ENCODE data around the gene SCAMP5. TPM values are rescaled to one million over a fixed set of nuclear protein-coding genes. Genes with fewer than 3 reads are reported as not detected.

SCAMP5 gene
- total RNA-seq, 4 donors from 2014 or later, result 5.0 to 78.1 (median 53.4) TPM

GRCh38 chr15:75028991-75029377, 33.6 kb downstream of the SCAMP5 start:
- Histone ChIP-seq H3K27me3 (no peaks in the 10 kb centered on the region), H3K36me3 (no peaks in the 10 kb centered on the region), H3K4me3 (no peak overlapping the region), H3K27ac (peak overlapping the region in 1 of 4 donors; percentile 46), H3K4me1 (peaks cover 0 to 25% (median 3%) of the 10 kb centered on the region in 4 donors), H3K9me3 (no peaks in the 10 kb centered on the region)
- TF ChIP-seq CTCF (IDR thresholded peaks at IDR 0.05) (no peak), POLR2A (IDR thresholded peaks at IDR 0.05) (no peak)
- no peak for DNase-seq

- Histone ChIP-seq H3K36me3 (no peaks in the 10 kb centered on the region), H3K9me3 (no peaks in the 10 kb centered on the region), H3K27ac (peak overlapping the region in 3 of 4 donors; percentile 21 to 51 (median 46)), H3K4me1 (peaks cover 0 to 20% (median 3%) of the 10 kb centered on the region in 4 donors), H3K27me3 (no peaks in the 10 kb centered on the region), H3K4me3 (peak overlapping the region in 1 of 4 donors; percentile 22)
- no peak for TF ChIP-seq POLR2A (IDR thresholded peaks at IDR 0.05)
- peak; percentile 91 to 97 (median 96) for TF ChIP-seq CTCF (IDR thresholded peaks at IDR 0.05)
- DNase-seq, result peak; percentile 92 to 97 (median 96)
These were observed 34.1 kb downstream of the SCAMP5 start for GRCh38 chr15:75029378-75030022.

GRCh38 chr15:75030023-75030413, 34.7 kb downstream of the SCAMP5 start:
- TF ChIP-seq POLR2A (IDR thresholded peaks at IDR 0.05) (no peak), CTCF (IDR thresholded peaks at IDR 0.05) (no peak)
- Histone ChIP-seq H3K27ac (peak overlapping the region in 3 of 4 donors; percentile 21 to 51 (median 46)), H3K4me3 (no peak overlapping the region), H3K4me1 (peaks cover 0 to 15% (median 3%) of the 10 kb centered on the region in 4 donors), H3K9me3 (no peaks in the 10 kb centered on the region), H3K36me3 (no peaks in the 10 kb centered on the region), H3K27me3 (no peaks in the 10 kb centered on the region)
- no peak for DNase-seq

DNA sequence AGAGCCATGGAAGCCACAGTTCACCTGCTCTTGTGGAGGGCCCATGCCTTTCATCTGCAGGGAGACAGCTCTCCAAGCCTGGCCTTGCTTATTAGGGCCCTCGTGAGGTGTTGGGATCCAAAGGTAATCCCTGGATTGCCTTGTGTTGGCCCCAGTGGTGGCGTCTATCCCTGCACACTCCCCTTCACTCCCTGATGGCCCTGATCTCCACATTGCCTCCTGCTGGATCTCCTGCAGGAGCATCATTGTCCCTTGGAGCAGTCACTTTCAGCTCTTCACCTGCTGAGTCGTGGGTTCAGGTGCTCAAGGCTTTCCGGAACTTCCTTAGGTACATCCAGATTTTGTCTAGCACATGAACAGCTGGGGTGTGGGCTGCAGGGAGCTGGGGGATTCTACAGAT, 35.1 kb downstream of the SCAMP5 start:
- no peak for TF ChIP-seq POLR2A (IDR thresholded peaks at IDR 0.05)
- TF ChIP-seq CTCF (IDR thresholded peaks at IDR 0.05), result no peak
- Histone ChIP-seq H3K36me3 (no peaks in the 10 kb centered on the region), H3K9me3 (no peaks in the 10 kb centered on the region), H3K4me3 (no peak overlapping the region), H3K27me3 (no peaks in the 10 kb centered on the region), H3K4me1 (peaks cover 0 to 12% (median 3%) of the 10 kb centered on the region in 4 donors), H3K27ac (peak overlapping the region in 2 of 4 donors; percentile 21 to 51)
- no peak for DNase-seq

- no peak for DNase-seq
- Histone ChIP-seq H3K36me3 (no peaks in the 10 kb centered on the region), H3K4me3 (no peak overlapping the region), H3K9me3 (no peaks in the 10 kb centered on the region), H3K27me3 (no peaks in the 10 kb centered on the region), H3K27ac (no peak overlapping the region), H3K4me1 (peaks cover 0 to 10% (median 4%) of the 10 kb centered on the region in 4 donors)
- no peak for TF ChIP-seq POLR2A (IDR thresholded peaks at IDR 0.05)
- TF ChIP-seq CTCF (IDR thresholded peaks at IDR 0.05), result no peak
These were observed 36.5 kb downstream of the SCAMP5 start for GRCh38 chr15:75031848-75032247.

All from Peyer's patch (tissue), 4 donors.